ENCODE measurements around the gene RABGAP1. TPM values are rescaled to one million over a fixed set of nuclear protein-coding genes. Genes with fewer than 3 reads are reported as not detected.

RABGAP1 gene
- total RNA-seq, 4 donors from 2014 or later: 38.3 to 78.3 (median 48.5) TPM

DNA sequence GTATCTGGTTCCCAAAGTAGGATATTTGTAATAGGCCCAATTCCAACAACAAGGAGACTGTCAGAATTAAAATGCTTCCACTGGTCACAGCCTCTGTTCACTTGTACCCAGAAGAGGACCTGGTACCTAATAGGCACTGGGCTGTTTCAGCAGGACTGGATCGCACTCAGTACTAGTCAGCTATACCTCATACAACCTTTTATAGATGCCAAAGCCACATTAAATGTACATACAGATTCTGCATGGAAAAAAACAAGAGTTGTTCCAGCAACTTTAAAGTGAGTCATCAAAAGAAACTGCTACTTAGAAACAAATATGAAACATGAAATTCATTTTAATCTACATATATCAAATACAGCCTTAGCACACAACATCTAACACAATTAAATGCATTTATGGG is 180.1 kb downstream of the RABGAP1 start:
- DNase-seq (ENCODE audit: low spot score) (no peak), ATAC-seq (ENCODE audit: low FRiP score) (no peak)
- TF ChIP-seq, protein P1, sequence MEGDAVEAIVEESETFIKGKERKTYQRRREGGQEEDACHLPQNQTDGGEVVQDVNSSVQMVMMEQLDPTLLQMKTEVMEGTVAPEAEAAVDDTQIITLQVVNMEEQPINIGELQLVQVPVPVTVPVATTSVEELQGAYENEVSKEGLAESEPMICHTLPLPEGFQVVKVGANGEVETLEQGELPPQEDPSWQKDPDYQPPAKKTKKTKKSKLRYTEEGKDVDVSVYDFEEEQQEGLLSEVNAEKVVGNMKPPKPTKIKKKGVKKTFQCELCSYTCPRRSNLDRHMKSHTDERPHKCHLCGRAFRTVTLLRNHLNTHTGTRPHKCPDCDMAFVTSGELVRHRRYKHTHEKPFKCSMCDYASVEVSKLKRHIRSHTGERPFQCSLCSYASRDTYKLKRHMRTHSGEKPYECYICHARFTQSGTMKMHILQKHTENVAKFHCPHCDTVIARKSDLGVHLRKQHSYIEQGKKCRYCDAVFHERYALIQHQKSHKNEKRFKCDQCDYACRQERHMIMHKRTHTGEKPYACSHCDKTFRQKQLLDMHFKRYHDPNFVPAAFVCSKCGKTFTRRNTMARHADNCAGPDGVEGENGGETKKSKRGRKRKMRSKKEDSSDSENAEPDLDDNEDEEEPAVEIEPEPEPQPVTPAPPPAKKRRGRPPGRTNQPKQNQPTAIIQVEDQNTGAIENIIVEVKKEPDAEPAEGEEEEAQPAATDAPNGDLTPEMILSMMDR (IDR thresholded peaks at IDR 0.05): no peak

DNA sequence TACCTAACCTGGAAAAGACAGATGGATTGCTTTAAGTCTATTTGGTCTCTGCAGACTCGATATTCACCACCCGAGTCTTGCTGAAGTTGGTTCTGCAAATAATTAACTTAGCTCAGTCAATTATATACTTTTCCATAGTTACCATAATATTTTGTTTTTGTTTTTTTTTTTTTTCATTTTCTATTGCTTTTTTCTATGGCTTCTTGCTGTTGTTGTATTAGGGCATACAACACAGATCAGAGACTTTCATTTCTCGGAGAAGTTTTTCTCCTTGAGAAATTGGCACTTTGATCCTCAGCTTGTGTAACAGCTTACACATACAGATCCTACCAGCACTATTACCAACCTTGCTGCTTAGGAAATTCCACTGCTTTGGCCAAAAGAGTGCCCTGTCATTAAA is 180.6 kb downstream of the RABGAP1 start:
- no peak for ATAC-seq (ENCODE audit: low FRiP score)
- DNase-seq (ENCODE audit: low spot score): no peak
- TF ChIP-seq, protein P1 (IDR thresholded peaks at IDR 0.05): no peak

DNA sequence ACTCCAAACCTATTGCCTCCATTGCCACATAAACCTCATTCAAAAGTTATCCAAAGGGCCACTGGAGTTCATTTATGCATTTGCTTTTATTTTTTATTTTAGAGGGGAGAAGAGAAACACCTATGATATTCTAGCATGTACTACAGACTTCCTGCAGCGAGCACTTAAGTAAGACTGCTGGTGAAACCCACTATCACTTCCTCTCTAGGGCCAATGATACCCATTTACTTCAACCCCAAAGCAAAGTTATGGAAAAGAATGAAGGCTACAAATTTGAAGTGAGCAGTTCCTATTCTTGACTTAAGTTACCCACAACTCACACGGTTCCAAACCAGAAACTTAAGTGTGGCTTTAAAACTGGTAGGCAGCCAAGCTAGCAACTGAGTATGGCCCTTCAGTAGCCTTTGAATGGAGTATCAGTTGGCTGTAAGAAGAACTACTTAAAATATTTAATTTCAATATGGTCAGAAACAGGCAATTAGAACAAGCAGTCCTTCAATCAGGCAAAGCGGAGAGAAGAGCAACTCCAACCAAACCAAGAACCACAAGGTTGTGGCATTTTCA is 186.8 kb downstream of the RABGAP1 start:
- no peak for ATAC-seq (ENCODE audit: low FRiP score)
- TF ChIP-seq, protein P1 (IDR thresholded peaks at IDR 0.05): no peak
- DNase-seq (ENCODE audit: low spot score): no peak

DNA sequence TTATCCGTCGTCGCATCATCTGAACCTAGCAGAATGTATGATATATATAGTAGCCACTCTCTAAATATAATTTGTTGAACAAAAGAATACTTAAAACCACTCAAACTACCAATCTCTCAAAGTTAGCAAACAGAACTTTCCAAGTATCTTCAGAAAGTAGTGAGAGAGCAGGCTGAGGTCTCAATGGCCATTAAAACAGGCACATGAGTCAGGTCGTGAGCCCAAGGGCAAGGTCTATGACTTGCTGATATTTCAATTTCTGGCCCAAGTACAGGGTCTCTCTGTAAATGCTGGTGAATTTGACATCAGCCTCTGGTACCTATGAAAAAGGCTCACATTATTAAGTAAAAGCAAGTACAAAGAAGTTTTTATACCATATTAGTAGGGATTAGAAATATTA is 187.8 kb downstream of the RABGAP1 start:
- DNase-seq (ENCODE audit: low spot score) (no peak), ATAC-seq (ENCODE audit: low FRiP score) (no peak)
- TF ChIP-seq, protein P1 (IDR thresholded peaks at IDR 0.05): no peak

DNA sequence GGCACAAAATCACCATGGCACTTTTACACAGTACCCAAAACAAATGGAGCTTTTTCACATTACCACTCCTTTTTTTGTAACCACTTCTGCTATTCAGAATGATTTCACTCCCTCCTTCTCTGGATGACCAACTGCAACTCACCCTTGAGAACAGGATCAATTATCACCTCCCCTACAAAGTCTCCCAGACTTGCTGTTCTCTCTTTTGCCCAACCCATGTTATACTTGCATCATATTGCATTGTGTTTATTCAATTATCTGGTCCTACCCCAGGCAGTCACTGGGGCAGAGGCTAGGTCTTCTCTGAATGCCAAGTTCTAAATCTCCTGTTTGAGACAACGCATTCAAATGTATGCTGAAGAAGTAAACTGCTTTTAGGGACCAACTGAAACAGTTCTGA is 188.6 kb downstream of the RABGAP1 start:
- TF ChIP-seq, protein P1 (IDR thresholded peaks at IDR 0.05): no peak
- ATAC-seq (ENCODE audit: low FRiP score) (no peak), DNase-seq (ENCODE audit: low spot score) (no peak)

DNA sequence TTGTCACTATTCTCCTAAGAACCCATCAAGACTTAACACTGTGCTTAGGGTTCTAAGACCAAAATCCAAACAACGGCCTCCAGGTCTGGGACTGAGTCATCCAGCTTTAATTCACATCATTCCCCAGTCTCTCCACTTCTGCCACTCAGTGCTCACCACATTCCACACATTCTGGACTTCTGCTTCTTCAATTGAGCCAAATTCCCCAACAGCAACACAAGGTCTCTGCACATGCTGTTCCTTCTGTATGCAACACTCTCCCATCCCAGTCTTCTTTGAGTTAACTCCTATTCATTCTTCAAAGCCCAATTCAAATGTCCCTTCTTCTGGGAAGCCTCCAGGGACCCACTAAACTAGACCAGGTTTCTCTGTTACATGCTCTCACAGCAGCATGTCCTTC is 190.4 kb downstream of the RABGAP1 start:
- no peak for DNase-seq (ENCODE audit: low spot score)
- TF ChIP-seq, protein P1 (IDR thresholded peaks at IDR 0.05): no peak
- ATAC-seq (ENCODE audit: low FRiP score): no peak

DNA sequence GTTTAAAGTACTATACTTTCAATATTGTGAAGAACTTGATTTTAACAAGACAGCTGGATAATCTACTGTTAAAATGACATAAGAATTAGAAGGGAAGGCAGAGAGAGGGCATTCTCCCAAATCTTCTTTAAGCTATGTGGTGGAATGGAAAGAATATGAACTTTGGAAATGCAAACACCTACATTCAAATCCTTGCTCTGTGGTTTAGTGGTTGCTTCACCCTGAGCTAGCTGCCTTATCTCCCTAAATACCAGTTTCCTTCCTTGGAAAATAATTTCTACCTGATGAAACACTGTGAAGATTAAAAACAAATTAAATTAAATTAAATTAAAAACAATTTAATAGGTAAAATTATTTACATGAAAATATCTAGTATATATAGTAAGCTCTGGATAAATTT is 191.2 kb downstream of the RABGAP1 start:
- TF ChIP-seq, protein P1 (IDR thresholded peaks at IDR 0.05): no peak

More for the DNA sequence above, 191.2 kb downstream of the RABGAP1 start:
- DNase-seq (ENCODE audit: low spot score): no peak
- ATAC-seq (ENCODE audit: low FRiP score): no peak
